KOPT-K1 (cell line): ENCODE measurements around the gene AKTIP.
"Not testable (repeated sequence)": the region's sequence is repeated elsewhere in the genome, so short reads cannot be mapped to it uniquely, and the experiment has no call there.

Source experiments
- H3K27ac ChIP-seq: fragments of 200-600 bp; sonication (generic); 2 replicates; pipeline ENCODE4 v1.5.1; 2016; ENCODE audit warnings: antibody characterized with exemption, mild to moderate bottlenecking, low read depth, low read length; ENCODE audit not compliant: poor library complexity, severe bottlenecking
- H3K36me3 ChIP-seq: fragments of 200-600 bp; sonication (generic); 2 replicates; pipeline ENCODE4 v1.5.1; 2017; ENCODE audit warnings: antibody characterized with exemption, mild to moderate bottlenecking, low read length, moderate library complexity; ENCODE audit not compliant: insufficient read depth
- H3K9me3 ChIP-seq: fragments of 200-600 bp; sonication (generic); 2 replicates; pipeline ENCODE4 v1.5.1; 2017; ENCODE audit warnings: antibody characterized with exemption, low read length, mild to moderate bottlenecking; ENCODE audit not compliant: insufficient read depth, poor library complexity, severe bottlenecking

AKTIP gene

GRCh38 chr16:53502331-53503269 lies at the start of gene AKTIP:
TSS of gene AKTIP (minus strand) at chr16:53503209. CDS start at chr16:53500259, 2,950 bp downstream.
- Histone ChIP-seq H3K36me3 (peaks cover 13% of the 10 kb centered on the region), H3K9me3 (no peaks in the 10 kb centered on the region), H3K27ac (peak within 1 kb of the TSS; percentile 76)

GRCh38 chr16:53549970-53550690 lies 47.1 kb upstream of the AKTIP start:
- no peak overlapping the region for H3K27ac ChIP-seq
- no peaks in the 10 kb centered on the region for H3K9me3 ChIP-seq
- H3K36me3 ChIP-seq = no peaks in the 10 kb centered on the region

- H3K36me3 ChIP-seq = no peaks in the 10 kb centered on the region
- no peaks in the 10 kb centered on the region for H3K9me3 ChIP-seq
- H3K27ac ChIP-seq = no peak overlapping the region
Measured at GRCh38 chr16:53546988-53547391, 44.0 kb upstream of the AKTIP start.

- no peak overlapping the region for H3K27ac ChIP-seq
Measured at GRCh38 chr16:53545433-53545832, 42.4 kb upstream of the AKTIP start.

DNA sequence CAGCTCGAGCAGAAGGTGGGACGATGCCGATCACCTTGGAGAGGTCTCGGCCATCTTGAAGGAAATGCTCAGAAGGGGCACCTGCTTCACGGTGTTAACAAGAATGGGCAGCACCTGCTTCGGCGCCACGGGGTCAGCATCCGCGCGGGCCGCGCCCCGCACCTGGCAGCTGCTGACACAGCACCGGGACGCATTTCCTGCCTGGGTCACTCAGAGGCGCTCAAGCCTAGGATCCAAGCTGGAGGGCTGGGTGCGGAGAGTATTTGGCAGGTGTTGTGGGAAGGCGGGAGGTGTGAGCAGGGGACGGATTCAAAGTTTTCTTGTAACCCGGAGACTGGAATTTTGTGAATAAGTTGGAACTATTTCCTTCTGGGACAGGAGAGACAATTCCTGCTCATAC lies 39.3 kb upstream of the AKTIP start:
- Histone ChIP-seq H3K27ac (no peak overlapping the region), H3K9me3 (no peaks in the 10 kb centered on the region), H3K36me3 (no peaks in the 10 kb centered on the region)

More at GRCh38 chr16:53545433-53545832, 42.4 kb upstream of the AKTIP start:
- Histone ChIP-seq H3K36me3 (no peaks in the 10 kb centered on the region), H3K9me3 (no peaks in the 10 kb centered on the region)

DNA sequence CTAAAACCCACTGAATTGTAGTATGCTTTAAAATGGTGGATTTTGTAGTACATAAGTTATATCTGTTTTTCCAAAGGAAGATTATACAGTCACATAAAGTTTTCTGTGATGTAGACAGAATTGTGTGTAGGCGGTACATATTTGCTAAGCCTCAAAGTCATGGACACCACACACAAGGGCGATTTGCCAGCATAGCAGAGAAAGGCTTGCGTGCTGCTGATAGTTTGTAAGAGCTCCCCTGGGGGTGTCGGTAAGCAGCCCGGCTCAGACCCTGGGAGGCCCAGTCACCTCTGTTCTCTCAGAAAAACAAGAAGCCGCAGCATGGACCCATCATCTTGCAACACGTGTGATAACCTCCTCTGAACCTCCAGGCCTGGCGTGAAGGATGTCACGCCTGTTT lies 38.3 kb upstream of the AKTIP start:
- Histone ChIP-seq H3K36me3 (no peaks in the 10 kb centered on the region), H3K9me3 (no peaks in the 10 kb centered on the region), H3K27ac (no peak overlapping the region)

GRCh38 chr16:53539759-53540718 lies 37.0 kb upstream of the AKTIP start:
- H3K27ac ChIP-seq, H3K9me3 ChIP-seq, H3K36me3 ChIP-seq: not testable (repeated sequence)

- not testable (repeated sequence) for H3K27ac ChIP-seq, H3K36me3 ChIP-seq, H3K9me3 ChIP-seq
Measured at GRCh38 chr16:53539346-53539745, 36.3 kb upstream of the AKTIP start.

DNA sequence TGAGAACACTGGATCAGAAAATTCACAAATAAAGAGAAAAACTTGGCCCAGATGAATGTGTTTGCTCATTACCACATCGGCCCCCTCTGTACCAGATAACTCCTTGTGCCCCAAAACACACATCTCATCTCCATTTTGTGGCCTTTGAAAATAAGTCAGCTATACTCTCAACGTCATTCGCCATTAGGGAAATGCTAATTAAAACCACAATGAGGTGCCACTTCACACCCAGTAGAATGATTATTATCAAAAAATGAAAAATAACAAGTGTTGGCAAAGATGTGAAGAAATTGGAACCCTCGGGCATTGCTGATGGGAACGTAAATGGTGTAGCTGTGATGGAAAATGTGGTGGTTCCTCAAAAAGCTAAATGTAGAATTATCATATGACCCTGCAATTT lies 34.6 kb upstream of the AKTIP start:
- no peak overlapping the region for H3K27ac ChIP-seq
- H3K9me3 ChIP-seq = no peaks in the 10 kb centered on the region
- H3K36me3 ChIP-seq = no peaks in the 10 kb centered on the region

DNA sequence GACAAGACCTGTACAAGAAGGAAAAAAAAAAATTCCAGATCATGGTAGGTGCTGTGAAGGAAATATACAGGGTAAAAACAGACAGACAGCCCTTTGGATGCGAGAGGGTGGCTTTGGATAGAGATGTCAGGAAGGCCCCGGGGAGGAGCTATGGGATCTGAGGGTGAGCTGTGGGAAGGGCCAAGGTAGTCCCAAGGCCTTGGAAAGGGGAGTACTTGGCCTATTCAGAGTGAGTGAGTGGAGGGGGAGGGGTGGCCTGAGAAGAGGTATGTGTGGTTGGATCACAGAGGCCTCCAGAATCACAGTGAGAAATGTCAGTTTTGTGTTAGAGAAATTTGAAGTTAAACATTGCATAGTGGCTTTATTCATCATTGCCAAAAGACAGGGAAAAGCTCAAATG lies 31.2 kb upstream of the AKTIP start:
- Histone ChIP-seq H3K27ac (no peak overlapping the region), H3K36me3 (no peaks in the 10 kb centered on the region), H3K9me3 (no peaks in the 10 kb centered on the region)

DNA sequence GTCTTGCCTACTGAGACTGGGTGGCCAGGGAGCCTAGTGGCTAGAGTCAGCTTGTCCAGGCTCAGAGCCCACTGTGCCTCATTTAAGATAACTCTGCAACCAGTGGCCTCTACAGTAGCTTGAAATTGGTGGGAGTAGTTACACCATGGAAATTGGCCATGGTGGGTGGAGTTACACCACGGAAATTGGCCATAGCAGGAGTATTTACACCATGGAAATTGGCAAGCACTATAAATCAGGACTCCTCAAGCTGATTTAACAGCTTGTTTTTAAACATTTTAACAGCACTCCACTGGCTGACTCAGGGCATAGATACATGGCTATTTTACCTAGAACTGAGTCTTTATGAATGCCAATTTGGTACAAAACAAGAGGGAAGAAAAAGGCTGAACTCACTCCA lies 27.7 kb upstream of the AKTIP start:
- Histone ChIP-seq H3K36me3 (no peaks in the 10 kb centered on the region), H3K27ac (no peak overlapping the region), H3K9me3 (no peaks in the 10 kb centered on the region)

GRCh38 chr16:53530046-53530445 lies 27.0 kb upstream of the AKTIP start:
- H3K9me3 ChIP-seq = no peaks in the 10 kb centered on the region
- no peaks in the 10 kb centered on the region for H3K36me3 ChIP-seq
- no peak overlapping the region for H3K27ac ChIP-seq

DNA sequence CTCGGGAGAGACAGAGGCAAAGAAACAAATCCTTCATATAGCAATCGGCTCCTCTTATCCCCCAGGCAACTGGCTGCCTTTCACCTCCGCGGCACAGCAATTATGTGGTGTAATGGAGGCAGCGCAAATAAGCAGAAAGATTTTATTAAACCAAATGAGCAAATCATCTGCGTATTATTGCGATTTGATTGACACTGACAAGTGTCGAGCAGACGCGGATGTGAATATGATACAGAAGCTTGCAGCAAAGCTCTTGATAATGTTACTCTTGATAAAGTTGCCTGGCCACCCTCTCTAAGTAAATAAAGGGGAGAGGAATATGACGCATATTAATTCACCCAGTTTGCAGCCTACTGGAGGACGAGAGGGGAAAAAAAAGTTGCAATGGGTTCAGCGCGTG lies 26.5 kb upstream of the AKTIP start:
- Histone ChIP-seq H3K36me3 (no peaks in the 10 kb centered on the region), H3K27ac (no peak overlapping the region), H3K9me3 (no peaks in the 10 kb centered on the region)

DNA sequence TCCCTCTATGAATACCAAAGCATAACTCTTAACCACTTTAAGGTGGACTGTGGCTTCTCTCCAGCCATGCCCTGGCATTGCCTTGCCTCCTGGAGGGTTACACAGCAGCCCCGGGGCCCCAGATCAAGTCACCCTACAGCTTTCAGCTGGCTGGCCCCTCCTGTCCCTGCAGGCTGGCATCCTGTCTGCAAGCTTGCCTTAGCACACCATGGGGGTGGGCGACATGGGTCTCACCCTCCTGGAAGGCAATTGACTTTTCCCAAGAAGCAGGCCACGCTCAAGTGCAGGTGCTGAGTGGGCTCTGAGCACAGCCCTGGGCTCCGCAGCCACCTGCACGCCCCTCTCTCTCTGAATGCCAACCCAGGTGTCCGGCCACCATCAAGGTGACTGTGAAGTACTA lies 25.8 kb upstream of the AKTIP start:
- H3K27ac ChIP-seq = no peak overlapping the region
- H3K9me3 ChIP-seq = no peaks in the 10 kb centered on the region
- H3K36me3 ChIP-seq = no peaks in the 10 kb centered on the region
